ENCODE results near the gene ZNF608.

ZNF608 gene

DNA sequence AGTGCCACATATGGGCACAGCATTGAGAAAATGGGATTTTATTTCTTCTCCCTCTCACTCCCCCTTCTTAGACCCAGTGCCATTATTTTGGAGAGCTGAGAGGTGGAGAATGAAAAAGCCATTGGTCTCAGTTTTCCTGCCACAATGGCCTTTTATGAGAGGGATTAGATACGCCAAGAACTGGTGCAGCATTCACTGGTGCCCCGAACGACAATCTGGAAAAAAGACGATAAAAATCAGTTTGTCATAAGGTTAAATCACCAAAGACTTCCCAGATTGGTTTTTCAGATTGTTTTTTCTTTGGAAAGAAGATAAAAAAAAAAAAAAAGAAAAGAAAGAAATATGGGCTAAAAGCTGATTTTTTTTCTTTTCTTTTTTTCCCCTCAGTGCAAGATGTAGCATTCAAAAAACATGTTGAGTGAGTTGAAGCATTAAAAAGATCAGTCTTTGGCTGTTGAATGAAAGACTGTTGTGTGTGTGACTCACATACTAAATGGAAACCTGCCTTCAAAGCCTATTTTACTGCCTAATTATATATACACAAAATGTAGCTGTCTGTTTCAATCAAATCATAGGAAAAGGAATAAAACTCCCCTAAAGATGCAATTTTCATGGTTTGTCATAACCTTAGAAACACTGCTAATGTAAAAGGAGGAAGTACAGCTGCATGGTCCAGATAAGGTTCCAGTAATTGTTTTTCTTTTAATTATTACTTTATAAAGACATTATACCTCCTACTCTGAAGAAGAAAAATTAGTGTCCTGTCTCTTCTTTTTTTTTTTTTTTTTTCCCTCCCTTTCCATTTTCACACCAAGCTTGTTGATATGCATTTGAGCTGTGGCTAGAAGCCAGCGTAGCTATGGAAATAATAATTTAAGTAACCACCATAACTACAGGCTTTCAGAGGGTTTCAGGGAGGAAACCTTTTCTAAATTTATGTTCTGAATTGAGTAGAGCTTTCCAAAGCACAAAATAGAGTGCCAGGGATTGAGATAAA, 27.2 kb upstream of the ZNF608 start:
- no peaks in the 10 kb centered on the region for H3K27me3 ChIP-seq (ENCODE audit: insufficient read depth, poor library complexity, severe bottlenecking)
- no peak overlapping the region for H3K27ac ChIP-seq (replicated peaks)
- DNase-seq (ENCODE audit: low read depth in 1 of 2, low spot score in 1 of 2), result no peak
- no peak for TF ChIP-seq CTCF (IDR thresholded peaks at IDR 0.05; ENCODE audit: insufficient read depth, low read length)
- TF ChIP-seq SPI1 (IDR thresholded peaks at IDR 0.05; ENCODE audit: borderline replicate concordance, low read depth), result no peak
- TF ChIP-seq GABPA (IDR thresholded peaks at IDR 0.05; ENCODE audit: low read depth), result no peak
- TF ChIP-seq POLR2AphosphoS5 (IDR thresholded peaks at IDR 0.05; ENCODE audit: low read depth), result no peak
- TF ChIP-seq, protein P1, sequence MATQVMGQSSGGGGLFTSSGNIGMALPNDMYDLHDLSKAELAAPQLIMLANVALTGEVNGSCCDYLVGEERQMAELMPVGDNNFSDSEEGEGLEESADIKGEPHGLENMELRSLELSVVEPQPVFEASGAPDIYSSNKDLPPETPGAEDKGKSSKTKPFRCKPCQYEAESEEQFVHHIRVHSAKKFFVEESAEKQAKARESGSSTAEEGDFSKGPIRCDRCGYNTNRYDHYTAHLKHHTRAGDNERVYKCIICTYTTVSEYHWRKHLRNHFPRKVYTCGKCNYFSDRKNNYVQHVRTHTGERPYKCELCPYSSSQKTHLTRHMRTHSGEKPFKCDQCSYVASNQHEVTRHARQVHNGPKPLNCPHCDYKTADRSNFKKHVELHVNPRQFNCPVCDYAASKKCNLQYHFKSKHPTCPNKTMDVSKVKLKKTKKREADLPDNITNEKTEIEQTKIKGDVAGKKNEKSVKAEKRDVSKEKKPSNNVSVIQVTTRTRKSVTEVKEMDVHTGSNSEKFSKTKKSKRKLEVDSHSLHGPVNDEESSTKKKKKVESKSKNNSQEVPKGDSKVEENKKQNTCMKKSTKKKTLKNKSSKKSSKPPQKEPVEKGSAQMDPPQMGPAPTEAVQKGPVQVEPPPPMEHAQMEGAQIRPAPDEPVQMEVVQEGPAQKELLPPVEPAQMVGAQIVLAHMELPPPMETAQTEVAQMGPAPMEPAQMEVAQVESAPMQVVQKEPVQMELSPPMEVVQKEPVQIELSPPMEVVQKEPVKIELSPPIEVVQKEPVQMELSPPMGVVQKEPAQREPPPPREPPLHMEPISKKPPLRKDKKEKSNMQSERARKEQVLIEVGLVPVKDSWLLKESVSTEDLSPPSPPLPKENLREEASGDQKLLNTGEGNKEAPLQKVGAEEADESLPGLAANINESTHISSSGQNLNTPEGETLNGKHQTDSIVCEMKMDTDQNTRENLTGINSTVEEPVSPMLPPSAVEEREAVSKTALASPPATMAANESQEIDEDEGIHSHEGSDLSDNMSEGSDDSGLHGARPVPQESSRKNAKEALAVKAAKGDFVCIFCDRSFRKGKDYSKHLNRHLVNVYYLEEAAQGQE (IDR thresholded peaks at IDR 0.05; ENCODE audit: insufficient replicate concordance, low read depth), result no peak
- H3K4me3 ChIP-seq (replicated peaks; ENCODE audit: insufficient read depth, low read length), result no peak overlapping the region

- no peak for TF ChIP-seq POLR2AphosphoS5 (IDR thresholded peaks at IDR 0.05; ENCODE audit: low read depth)
- H3K4me3 ChIP-seq (replicated peaks; ENCODE audit: insufficient read depth, low read length), result no peak overlapping the region
- H3K27ac ChIP-seq (replicated peaks), result no peak overlapping the region
- DNase-seq (ENCODE audit: low read depth in 1 of 2, low spot score in 1 of 2), result no peak
- H3K27me3 ChIP-seq (ENCODE audit: insufficient read depth, poor library complexity, severe bottlenecking), result no peaks in the 10 kb centered on the region
Measured at GRCh38 chr5:124772457-124773200, 26.2 kb upstream of the ZNF608 start.

GRCh38 chr5:124771761-124772160, 25.3 kb upstream of the ZNF608 start:
- H3K27ac ChIP-seq (replicated peaks), result no peak overlapping the region
- TF ChIP-seq GABPA (IDR thresholded peaks at IDR 0.05; ENCODE audit: low read depth) (no peak), CTCF (IDR thresholded peaks at IDR 0.05; ENCODE audit: insufficient read depth, low read length) (no peak), SPI1 (IDR thresholded peaks at IDR 0.05; ENCODE audit: borderline replicate concordance, low read depth) (no peak), POLR2AphosphoS5 (IDR thresholded peaks at IDR 0.05; ENCODE audit: low read depth) (no peak)
- TF ChIP-seq, protein P1 (IDR thresholded peaks at IDR 0.05; ENCODE audit: insufficient replicate concordance, low read depth), result no peak
- H3K27me3 ChIP-seq (ENCODE audit: insufficient read depth, poor library complexity, severe bottlenecking), result no peaks in the 10 kb centered on the region
- no peak for DNase-seq (ENCODE audit: low read depth in 1 of 2, low spot score in 1 of 2)
- H3K4me3 ChIP-seq (replicated peaks; ENCODE audit: insufficient read depth, low read length), result no peak overlapping the region

DNA sequence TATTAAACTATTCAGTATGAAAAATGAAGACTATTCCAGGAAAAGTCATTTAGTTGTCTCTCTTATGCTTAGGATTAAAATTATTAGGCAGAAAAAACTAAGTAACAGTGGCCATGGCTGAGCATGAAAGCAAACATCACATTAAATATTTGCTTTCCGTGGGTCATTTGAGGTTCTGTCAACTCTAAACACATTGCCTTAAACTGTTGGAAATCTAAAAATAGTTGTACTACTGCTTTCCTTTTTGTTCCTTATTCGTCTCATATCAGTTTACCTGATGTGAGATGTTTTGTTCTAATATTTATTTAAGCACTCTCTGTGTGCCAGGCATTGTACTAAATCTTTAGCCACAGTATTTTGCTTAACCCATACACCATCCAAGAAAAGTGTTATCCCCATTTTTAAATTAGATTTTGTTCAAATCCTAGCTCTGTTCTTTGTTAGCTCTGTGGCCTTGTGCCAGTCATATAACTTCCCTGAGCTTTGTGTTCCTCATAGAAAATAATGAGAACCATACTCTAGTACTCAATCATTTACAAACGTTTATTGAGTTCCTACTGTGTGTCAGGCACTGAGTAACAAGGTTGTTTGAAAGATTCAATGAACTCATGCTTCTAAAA, 18.7 kb upstream of the ZNF608 start:
- Histone ChIP-seq H3K27ac (replicated peaks) (no peak overlapping the region), H3K4me3 (replicated peaks; ENCODE audit: insufficient read depth, low read length) (no peak overlapping the region), H3K27me3 (ENCODE audit: insufficient read depth, poor library complexity, severe bottlenecking) (no peaks in the 10 kb centered on the region)
- no peak for TF ChIP-seq SPI1 (IDR thresholded peaks at IDR 0.05; ENCODE audit: borderline replicate concordance, low read depth)
- no peak for TF ChIP-seq CTCF (IDR thresholded peaks at IDR 0.05; ENCODE audit: insufficient read depth, low read length)
- TF ChIP-seq, protein P1 (IDR thresholded peaks at IDR 0.05; ENCODE audit: insufficient replicate concordance, low read depth), result no peak
- no peak for TF ChIP-seq POLR2AphosphoS5 (IDR thresholded peaks at IDR 0.05; ENCODE audit: low read depth)
- no peak for TF ChIP-seq GABPA (IDR thresholded peaks at IDR 0.05; ENCODE audit: low read depth)
- DNase-seq (ENCODE audit: low read depth in 1 of 2, low spot score in 1 of 2), result no peak

Measured in HL-60 (cell line).